Measurements from ENCODE around the gene MIS12.

DNA sequence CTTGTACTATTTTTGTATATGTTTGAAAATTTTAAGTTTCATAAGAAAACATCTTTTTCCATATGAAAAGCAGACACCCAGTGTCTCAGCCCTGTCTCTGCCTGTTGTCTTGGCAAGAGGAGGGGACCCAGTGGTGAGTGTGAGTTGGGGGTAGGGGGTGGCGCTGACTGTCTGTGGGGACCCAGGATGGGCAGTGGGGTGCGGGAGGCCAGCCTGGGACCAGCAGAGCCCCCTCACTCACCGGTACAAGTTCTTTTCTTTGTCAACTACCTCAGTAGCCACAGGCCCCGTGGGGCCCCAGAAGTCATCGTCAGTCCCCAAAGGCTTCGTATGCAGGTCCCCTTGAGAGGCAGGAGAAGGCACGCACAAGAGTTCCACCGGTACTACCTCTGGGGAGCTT, 46.2 kb downstream of the MIS12 start:
- TF ChIP-seq POLR2A (IDR thresholded peaks at IDR 0.05) (no peak), EP300 (IDR thresholded peaks at IDR 0.05) (no peak), POLR2AphosphoS5 (IDR thresholded peaks at IDR 0.05) (no peak)
